ENCODE results near the gene TGIF1. TPM values are rescaled to one million over a fixed set of nuclear protein-coding genes. Genes with fewer than 3 reads are reported as not detected.

TGIF1 gene
- total RNA-seq, 2 donors from 2014 or later: 42.8 to 91.6 TPM

DNA sequence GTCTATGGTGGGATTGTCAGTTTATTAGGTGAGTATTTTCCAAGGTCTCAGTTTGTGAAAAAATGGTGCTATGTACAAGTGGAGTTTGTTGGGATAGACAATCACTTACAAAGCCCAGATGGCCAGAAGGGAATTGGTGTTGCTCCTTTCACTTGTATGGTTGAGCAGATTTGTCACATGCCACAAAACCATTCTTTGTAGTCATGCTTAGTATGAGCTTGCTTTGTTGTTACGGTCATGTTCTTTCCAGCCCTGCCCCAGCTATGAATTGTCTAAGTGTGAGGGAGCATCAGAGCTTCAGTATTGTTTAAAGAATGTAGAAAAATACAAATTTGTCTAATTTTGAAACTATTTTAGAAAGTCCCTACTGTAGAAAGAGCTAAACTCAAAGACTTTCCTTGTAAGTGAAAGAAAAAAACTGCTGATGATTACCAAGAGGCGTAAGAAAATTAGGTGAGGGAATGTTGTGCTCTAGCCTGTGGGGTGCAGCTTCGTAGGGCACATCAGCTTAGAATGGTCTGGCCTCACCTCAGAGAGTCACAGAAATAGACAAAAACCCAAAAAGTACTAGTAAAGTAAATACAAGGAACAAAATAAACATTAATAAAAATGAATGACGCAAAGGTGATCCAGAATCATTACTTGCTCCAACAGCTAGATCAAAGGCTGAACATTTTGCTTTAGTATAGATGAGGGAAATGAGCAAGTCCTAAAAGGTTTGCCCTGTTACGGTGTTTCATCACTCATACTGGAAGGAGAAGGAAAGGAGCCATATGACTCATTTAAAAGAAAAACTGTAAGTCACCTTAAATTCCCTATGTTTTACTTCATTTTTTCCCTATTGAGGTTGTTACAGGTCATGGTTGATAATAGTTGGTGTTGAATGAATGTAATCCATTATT, 9.2 kb downstream of the TGIF1 start:
- H3K36me3 ChIP-seq: peaks cover 23% of the 10 kb centered on the region
- no peak for ATAC-seq (ENCODE audit: insufficient number of reproducible peaks, low FRiP score, low read depth)

DNA sequence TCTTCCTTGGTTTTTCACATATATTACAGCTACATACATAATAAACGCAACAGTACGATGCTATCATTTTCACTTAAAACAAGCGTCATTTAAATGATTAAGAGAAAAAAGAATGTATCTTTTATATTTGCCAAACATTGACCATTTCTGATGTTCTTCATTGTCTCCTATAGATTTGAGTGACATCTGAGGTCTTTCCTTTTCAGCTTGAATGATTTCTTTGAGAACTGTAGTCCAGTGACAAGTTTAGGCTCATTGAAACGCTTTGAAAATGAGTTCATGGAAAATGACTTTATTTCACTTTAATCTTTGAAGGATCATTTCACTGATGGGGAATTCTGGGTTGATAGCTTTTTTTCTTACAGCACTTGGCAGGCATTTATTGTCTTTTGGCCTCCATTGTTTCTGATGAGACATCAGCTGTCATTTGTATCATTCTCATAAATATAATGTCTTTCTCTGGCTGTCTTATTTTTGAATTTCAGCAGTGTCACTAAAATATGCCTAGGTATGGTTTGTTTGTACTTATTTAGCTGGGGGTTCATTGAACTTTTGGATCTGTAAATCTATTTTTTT, 10.9 kb downstream of the TGIF1 start:
- H3K9me3 ChIP-seq: no peaks in the 10 kb centered on the region
- no peak overlapping the region for H3K27ac ChIP-seq
- H3K4me3 ChIP-seq: no peak overlapping the region
- DNase-seq (ENCODE audit: low spot score) (no peak), ATAC-seq (ENCODE audit: insufficient number of reproducible peaks, low FRiP score, low read depth) (no peak)
- H3K36me3 ChIP-seq: peaks cover 23% of the 10 kb centered on the region
- TF ChIP-seq, protein P1, sequence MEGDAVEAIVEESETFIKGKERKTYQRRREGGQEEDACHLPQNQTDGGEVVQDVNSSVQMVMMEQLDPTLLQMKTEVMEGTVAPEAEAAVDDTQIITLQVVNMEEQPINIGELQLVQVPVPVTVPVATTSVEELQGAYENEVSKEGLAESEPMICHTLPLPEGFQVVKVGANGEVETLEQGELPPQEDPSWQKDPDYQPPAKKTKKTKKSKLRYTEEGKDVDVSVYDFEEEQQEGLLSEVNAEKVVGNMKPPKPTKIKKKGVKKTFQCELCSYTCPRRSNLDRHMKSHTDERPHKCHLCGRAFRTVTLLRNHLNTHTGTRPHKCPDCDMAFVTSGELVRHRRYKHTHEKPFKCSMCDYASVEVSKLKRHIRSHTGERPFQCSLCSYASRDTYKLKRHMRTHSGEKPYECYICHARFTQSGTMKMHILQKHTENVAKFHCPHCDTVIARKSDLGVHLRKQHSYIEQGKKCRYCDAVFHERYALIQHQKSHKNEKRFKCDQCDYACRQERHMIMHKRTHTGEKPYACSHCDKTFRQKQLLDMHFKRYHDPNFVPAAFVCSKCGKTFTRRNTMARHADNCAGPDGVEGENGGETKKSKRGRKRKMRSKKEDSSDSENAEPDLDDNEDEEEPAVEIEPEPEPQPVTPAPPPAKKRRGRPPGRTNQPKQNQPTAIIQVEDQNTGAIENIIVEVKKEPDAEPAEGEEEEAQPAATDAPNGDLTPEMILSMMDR (IDR thresholded peaks at IDR 0.05): no peak
- no peaks in the 10 kb centered on the region for H3K27me3 ChIP-seq (replicated peaks; ENCODE audit: insufficient read depth)
- H3K4me1 ChIP-seq (ENCODE audit: control insufficient read depth in 1 of 2, low read depth in 2 of 2): peaks cover 12 to 25% of the 10 kb centered on the region in 2 donors

More for the DNA sequence above, 9.2 kb downstream of the TGIF1 start:
- DNase-seq (ENCODE audit: low spot score): no peak
- no peaks in the 10 kb centered on the region for H3K9me3 ChIP-seq
- TF ChIP-seq, protein P1 (IDR thresholded peaks at IDR 0.05): no peak
- no peaks in the 10 kb centered on the region for H3K27me3 ChIP-seq (replicated peaks; ENCODE audit: insufficient read depth)
- no peak overlapping the region for H3K27ac ChIP-seq
- peaks cover 22 to 42% of the 10 kb centered on the region in 2 donors for H3K4me1 ChIP-seq (ENCODE audit: control insufficient read depth in 1 of 2, low read depth in 2 of 2)
- H3K4me3 ChIP-seq: no peak overlapping the region

DNA sequence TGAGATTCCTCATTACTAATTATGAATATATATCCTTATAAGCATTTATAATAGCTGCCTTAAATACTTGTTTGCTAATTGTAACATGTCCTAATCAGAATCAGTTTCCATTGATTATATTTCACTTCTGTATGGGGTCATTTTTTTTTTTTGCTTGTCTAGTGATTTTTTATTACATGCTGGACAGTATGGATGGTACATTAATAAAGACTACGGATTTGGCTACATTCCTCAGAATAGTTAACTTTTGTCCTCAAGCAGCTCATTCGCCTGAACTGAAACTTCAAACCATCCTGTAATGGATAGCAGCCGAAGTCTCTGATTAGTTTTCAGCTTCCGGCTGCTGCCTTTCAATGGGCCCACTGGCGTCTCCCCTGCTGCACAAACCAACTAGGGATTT, 11.7 kb downstream of the TGIF1 start:
- no peaks in the 10 kb centered on the region for H3K9me3 ChIP-seq
- TF ChIP-seq, protein P1 (IDR thresholded peaks at IDR 0.05): no peak
- no peak for DNase-seq (ENCODE audit: low spot score)
- peaks cover 10 to 17% of the 10 kb centered on the region in 2 donors for H3K4me1 ChIP-seq (ENCODE audit: control insufficient read depth in 1 of 2, low read depth in 2 of 2)
- peaks cover 16% of the 10 kb centered on the region for H3K36me3 ChIP-seq
- no peaks in the 10 kb centered on the region for H3K27me3 ChIP-seq (replicated peaks; ENCODE audit: insufficient read depth)
- ATAC-seq (ENCODE audit: insufficient number of reproducible peaks, low FRiP score, low read depth): no peak
- H3K4me3 ChIP-seq: no peak overlapping the region
- no peak overlapping the region for H3K27ac ChIP-seq

DNA sequence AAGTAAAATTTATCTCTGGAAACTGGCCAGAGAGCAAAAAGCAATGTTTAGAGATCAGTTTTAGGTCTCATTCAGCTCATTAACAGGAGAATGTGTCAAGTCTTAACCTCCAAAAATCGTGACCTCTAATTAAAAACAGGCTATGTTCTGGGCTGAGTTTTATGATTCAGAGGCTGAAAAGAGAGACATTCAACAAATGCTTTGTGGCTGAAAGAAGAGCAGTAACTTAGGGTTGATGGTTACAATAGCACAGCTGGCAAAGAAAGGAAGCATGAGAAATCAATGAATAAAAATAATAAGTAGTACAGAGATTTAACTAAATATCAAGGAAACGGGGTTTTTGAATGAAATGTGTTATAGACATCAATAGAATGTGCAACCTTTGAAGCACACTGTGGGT, 13.1 kb downstream of the TGIF1 start:
- ATAC-seq (ENCODE audit: insufficient number of reproducible peaks, low FRiP score, low read depth): no peak
- H3K27me3 ChIP-seq (replicated peaks; ENCODE audit: insufficient read depth): no peaks in the 10 kb centered on the region
- H3K4me3 ChIP-seq: no peak overlapping the region
- H3K4me1 ChIP-seq (ENCODE audit: control insufficient read depth in 1 of 2, low read depth in 2 of 2): peaks cover 14 to 17% of the 10 kb centered on the region in 2 donors
- no peak for DNase-seq (ENCODE audit: low spot score)
- H3K27ac ChIP-seq: no peak overlapping the region
- H3K36me3 ChIP-seq: peaks cover 9% of the 10 kb centered on the region
- TF ChIP-seq, protein P1 (IDR thresholded peaks at IDR 0.05): no peak
- H3K9me3 ChIP-seq: no peaks in the 10 kb centered on the region

DNA sequence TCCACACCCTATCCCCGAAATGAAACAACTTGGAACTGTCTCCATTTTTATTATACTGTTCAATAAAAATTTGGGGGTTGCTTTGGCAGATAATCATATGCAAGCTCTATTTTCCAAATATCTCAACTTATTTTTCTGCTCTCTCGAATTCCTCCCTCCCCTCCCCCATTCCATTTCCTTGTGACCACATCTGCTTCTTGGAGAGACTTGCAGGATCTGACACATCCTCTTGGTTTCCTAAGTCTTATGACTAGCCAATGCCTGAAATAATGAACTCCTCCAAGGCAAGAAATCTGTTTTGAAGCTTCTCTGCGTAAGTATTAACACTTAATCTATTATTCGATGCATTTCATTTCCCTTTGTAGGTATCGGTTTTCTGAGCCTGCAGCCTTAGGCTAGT, 16.1 kb downstream of the TGIF1 start:
- DNase-seq (ENCODE audit: low spot score): no peak
- TF ChIP-seq, protein P1 (IDR thresholded peaks at IDR 0.05): no peak
- Histone ChIP-seq H3K9me3 (no peaks in the 10 kb centered on the region), H3K4me3 (no peak overlapping the region), H3K4me1 (ENCODE audit: control insufficient read depth in 1 of 2, low read depth in 2 of 2) (peaks cover 0 to 4% of the 10 kb centered on the region in 2 donors), H3K27me3 (replicated peaks; ENCODE audit: insufficient read depth) (no peaks in the 10 kb centered on the region), H3K27ac (no peak overlapping the region), H3K36me3 (no peaks in the 10 kb centered on the region)
- no peak for ATAC-seq (ENCODE audit: insufficient number of reproducible peaks, low FRiP score, low read depth)

All from thoracic aorta (tissue), 2 donors.